ENCODE data around the gene TRIM15. TPM values are rescaled to one million over a fixed set of nuclear protein-coding genes. Genes with fewer than 3 reads are reported as not detected.
"Not testable (repeated sequence)": the region's sequence is repeated elsewhere in the genome, so short reads cannot be mapped to it uniquely, and the experiment has no call there.

The TRIM15 gene
- polyA plus RNA-seq (2012; ENCODE audit: missing spikeins) = not detected

GRCh38 chr6:30163090-30163917 is at the start of gene TRIM15:
Gene TRIM15, plus strand, starts transcription at chr6:30163546. Its CDS starts 139 bp downstream, at chr6:30163685.
- FAIRE-seq (no peak), DNase-seq (ENCODE audit: insufficient read length) (no peak)
- no peak for TF ChIP-seq POLR2A (IDR thresholded peaks at IDR 0.05; ENCODE audit: low read depth, low read length)
- TF ChIP-seq POLR2AphosphoS5 (IDR thresholded peaks at IDR 0.05; ENCODE audit: low read depth, low read length) = no peak
- TF ChIP-seq TAF1 (IDR thresholded peaks at IDR 0.05; ENCODE audit: borderline replicate concordance, low read depth, low read length) = no peak

GRCh38 chr6:30113841-30114240 is 49.5 kb upstream of the TRIM15 start:
- TF ChIP-seq POLR2AphosphoS5 (IDR thresholded peaks at IDR 0.05; ENCODE audit: low read depth, low read length) (no peak), POLR2A (IDR thresholded peaks at IDR 0.05; ENCODE audit: low read depth, low read length) (no peak), TAF1 (IDR thresholded peaks at IDR 0.05; ENCODE audit: borderline replicate concordance, low read depth, low read length) (no peak)
- FAIRE-seq = no peak
- DNase-seq (ENCODE audit: insufficient read length) = no peak

- no peak for DNase-seq (ENCODE audit: insufficient read length)
- FAIRE-seq = no peak
- TF ChIP-seq POLR2AphosphoS5 (IDR thresholded peaks at IDR 0.05; ENCODE audit: low read depth, low read length) (no peak), TAF1 (IDR thresholded peaks at IDR 0.05; ENCODE audit: borderline replicate concordance, low read depth, low read length) (no peak)
Measured at GRCh38 chr6:30116724-30117123, 46.6 kb upstream of the TRIM15 start.

DNA sequence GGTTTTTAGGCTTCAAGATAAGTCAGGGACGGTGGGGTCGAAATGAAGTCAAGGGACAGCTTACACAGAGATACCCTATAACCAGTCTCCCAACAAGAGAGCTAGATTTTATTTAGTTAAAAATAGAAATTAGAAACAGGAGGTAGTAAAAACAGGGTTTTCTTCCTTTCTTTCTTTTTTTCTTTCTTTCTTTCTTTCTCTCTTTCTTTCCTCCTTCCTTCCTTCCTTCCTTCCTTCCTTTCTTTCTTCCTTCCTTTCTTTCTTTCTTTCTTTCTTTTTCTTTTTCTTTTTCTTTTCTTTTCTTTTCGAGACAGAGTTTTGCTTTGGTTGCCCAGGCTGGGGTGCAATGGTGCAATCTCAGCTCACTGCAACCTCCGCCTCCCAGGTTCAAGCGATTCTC is 44.7 kb upstream of the TRIM15 start:
- not testable (repeated sequence) for DNase-seq (ENCODE audit: insufficient read length); FAIRE-seq

GRCh38 chr6:30121446-30122366 is 41.6 kb upstream of the TRIM15 start:
- FAIRE-seq (no peak), DNase-seq (ENCODE audit: insufficient read length) (no peak)
- TF ChIP-seq POLR2AphosphoS5 (IDR thresholded peaks at IDR 0.05; ENCODE audit: low read depth, low read length) = no peak
- no peak for TF ChIP-seq TAF1 (IDR thresholded peaks at IDR 0.05; ENCODE audit: borderline replicate concordance, low read depth, low read length)
- no peak for TF ChIP-seq POLR2A (IDR thresholded peaks at IDR 0.05; ENCODE audit: low read depth, low read length)

DNA sequence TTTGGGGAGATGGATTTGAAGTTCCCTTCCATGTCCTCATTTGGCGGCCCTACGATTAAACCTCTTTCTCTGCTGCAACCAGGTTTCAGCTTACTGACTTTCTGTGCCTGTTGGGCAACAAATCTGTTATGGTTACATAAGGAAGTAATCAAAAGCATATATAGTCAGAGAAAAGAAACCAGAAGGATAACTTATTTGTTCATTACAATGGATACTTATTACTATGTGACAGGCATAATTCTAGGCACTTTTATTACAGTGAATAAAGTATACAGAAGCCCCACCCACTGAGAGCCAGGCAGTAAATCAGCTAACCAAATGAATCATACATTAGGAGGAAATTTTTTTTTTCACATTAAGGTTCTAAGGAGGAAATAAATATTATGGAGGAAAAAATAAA is 40.8 kb upstream of the TRIM15 start:
- DNase-seq (ENCODE audit: insufficient read length) (no peak), FAIRE-seq (no peak)

GRCh38 chr6:30127238-30128093 is 35.9 kb upstream of the TRIM15 start:
- FAIRE-seq (no peak), DNase-seq (ENCODE audit: insufficient read length) (no peak)
- TF ChIP-seq TAF1 (IDR thresholded peaks at IDR 0.05; ENCODE audit: borderline replicate concordance, low read depth, low read length) (no peak), POLR2A (IDR thresholded peaks at IDR 0.05; ENCODE audit: low read depth, low read length) (no peak), POLR2AphosphoS5 (IDR thresholded peaks at IDR 0.05; ENCODE audit: low read depth, low read length) (no peak)

More for the DNA sequence above, 40.8 kb upstream of the TRIM15 start:
- no peak for TF ChIP-seq POLR2AphosphoS5 (IDR thresholded peaks at IDR 0.05; ENCODE audit: low read depth, low read length)
- TF ChIP-seq TAF1 (IDR thresholded peaks at IDR 0.05; ENCODE audit: borderline replicate concordance, low read depth, low read length) = no peak
- no peak for TF ChIP-seq POLR2A (IDR thresholded peaks at IDR 0.05; ENCODE audit: low read depth, low read length)

- FAIRE-seq = no peak
- DNase-seq (ENCODE audit: insufficient read length) = no peak
- no peak for TF ChIP-seq TAF1 (IDR thresholded peaks at IDR 0.05; ENCODE audit: borderline replicate concordance, low read depth, low read length)
- TF ChIP-seq POLR2A (IDR thresholded peaks at IDR 0.05; ENCODE audit: low read depth, low read length) = no peak
- no peak for TF ChIP-seq POLR2AphosphoS5 (IDR thresholded peaks at IDR 0.05; ENCODE audit: low read depth, low read length)
Measured at GRCh38 chr6:30129265-30130178, 33.8 kb upstream of the TRIM15 start.

- no peak for DNase-seq (ENCODE audit: insufficient read length)
- no peak for TF ChIP-seq POLR2A (IDR thresholded peaks at IDR 0.05; ENCODE audit: low read depth, low read length)
- TF ChIP-seq TAF1 (IDR thresholded peaks at IDR 0.05; ENCODE audit: borderline replicate concordance, low read depth, low read length) = no peak
- no peak for TF ChIP-seq POLR2AphosphoS5 (IDR thresholded peaks at IDR 0.05; ENCODE audit: low read depth, low read length)
- FAIRE-seq = no peak
Measured at GRCh38 chr6:30130179-30130679, 33.1 kb upstream of the TRIM15 start.

Measured in GM12892 (cell line).